ENCODE data around the gene POLDIP3.
A peak's percentile ranks its signal among the peaks of the same experiment; 100 is the strongest.
"Not testable (repeated sequence)": the region's sequence is repeated elsewhere in the genome, so short reads cannot be mapped to it uniquely, and the experiment has no call there.

The POLDIP3 gene

GRCh38 chr22:42562684-42563083, 52.0 kb downstream of the POLDIP3 start:
- TF ChIP-seq, protein P1, sequence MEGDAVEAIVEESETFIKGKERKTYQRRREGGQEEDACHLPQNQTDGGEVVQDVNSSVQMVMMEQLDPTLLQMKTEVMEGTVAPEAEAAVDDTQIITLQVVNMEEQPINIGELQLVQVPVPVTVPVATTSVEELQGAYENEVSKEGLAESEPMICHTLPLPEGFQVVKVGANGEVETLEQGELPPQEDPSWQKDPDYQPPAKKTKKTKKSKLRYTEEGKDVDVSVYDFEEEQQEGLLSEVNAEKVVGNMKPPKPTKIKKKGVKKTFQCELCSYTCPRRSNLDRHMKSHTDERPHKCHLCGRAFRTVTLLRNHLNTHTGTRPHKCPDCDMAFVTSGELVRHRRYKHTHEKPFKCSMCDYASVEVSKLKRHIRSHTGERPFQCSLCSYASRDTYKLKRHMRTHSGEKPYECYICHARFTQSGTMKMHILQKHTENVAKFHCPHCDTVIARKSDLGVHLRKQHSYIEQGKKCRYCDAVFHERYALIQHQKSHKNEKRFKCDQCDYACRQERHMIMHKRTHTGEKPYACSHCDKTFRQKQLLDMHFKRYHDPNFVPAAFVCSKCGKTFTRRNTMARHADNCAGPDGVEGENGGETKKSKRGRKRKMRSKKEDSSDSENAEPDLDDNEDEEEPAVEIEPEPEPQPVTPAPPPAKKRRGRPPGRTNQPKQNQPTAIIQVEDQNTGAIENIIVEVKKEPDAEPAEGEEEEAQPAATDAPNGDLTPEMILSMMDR (IDR thresholded peaks at IDR 0.05; ENCODE audit: control insufficient read depth, extremely low read depth, insufficient read depth): no peak
- H3K4me3 ChIP-seq (ENCODE audit: low read depth, low read length): no peak overlapping the region

DNA sequence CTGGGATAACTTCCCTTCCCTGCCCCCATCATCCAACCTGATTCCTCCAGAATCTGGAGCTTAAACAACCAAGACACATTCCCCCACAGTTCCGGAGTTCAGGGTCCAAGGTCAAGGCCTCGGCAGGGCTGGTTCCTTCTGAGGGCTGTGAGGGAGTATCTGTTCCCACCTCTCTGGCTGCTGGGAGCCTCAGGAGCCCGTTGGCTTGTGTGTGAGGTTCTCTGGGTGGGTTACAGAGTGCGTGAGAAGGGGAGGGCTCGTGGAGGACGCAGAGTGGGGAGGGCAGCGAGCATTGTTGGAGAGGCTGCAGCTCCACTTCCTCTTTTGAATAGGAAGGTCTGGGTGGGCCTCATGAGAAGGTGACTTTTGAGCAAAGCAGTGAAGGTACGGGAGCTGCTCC, 52.4 kb downstream of the POLDIP3 start:
- H3K4me3 ChIP-seq (ENCODE audit: low read depth, low read length): no peak overlapping the region
- no peak for DNase-seq (ENCODE audit: low read depth)
- TF ChIP-seq, protein P1 (IDR thresholded peaks at IDR 0.05; ENCODE audit: control insufficient read depth, extremely low read depth, insufficient read depth): no peak

More at GRCh38 chr22:42562684-42563083, 52.0 kb downstream of the POLDIP3 start:
- DNase-seq (ENCODE audit: low read depth): no peak

DNA sequence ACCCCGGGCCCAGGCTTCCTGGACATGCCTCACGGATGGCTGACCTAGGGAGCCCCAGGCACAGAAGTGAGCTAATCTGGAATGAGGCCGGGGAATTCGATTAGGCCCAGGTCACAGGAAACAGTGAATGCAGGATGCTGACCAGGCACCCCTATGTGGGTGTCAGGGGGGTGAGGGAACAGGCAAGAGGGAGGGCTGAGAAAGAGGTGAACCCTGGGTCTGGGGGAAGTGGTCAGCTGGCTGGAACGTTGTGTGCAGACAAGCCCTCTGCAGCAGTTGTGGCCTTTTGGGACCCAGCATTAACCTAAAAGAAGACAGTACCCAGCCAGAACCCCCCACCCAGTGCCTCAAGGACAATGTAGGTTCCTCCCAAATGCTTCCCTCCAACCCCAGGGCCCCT, 52.8 kb downstream of the POLDIP3 start:
- H3K4me3 ChIP-seq (ENCODE audit: low read depth, low read length): no peak overlapping the region
- no peak for DNase-seq (ENCODE audit: low read depth)
- TF ChIP-seq, protein P1 (IDR thresholded peaks at IDR 0.05; ENCODE audit: control insufficient read depth, extremely low read depth, insufficient read depth): no peak

DNA sequence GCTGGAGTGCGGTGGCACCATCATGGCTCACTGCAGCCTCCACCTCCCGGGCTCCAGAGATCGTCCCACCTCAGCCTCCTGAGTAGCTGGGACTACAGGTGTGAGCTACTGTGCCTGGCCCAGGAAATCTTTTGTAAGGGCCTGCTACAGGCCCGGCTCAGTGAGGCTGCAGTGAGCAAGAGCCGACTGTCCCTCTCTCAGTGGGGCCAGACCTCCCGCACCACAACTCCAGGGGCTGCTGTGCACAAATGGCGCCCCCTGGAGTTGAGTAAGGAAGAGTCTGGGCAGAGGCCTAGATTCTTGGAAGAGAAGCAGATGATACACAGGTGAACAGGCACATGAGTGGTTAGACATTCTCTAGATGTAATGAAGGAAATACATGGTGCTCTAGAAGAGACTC, 53.9 kb downstream of the POLDIP3 start:
- TF ChIP-seq, protein P1 (IDR thresholded peaks at IDR 0.05; ENCODE audit: control insufficient read depth, extremely low read depth, insufficient read depth): peak; percentile 36; the same call in 1 of the 2 replicates
- DNase-seq (ENCODE audit: low read depth): no peak
- H3K4me3 ChIP-seq (ENCODE audit: low read depth, low read length): no peak overlapping the region

- no peak overlapping the region for H3K4me3 ChIP-seq (ENCODE audit: low read depth, low read length)
- DNase-seq (ENCODE audit: low read depth): no peak
- TF ChIP-seq, protein P1 (IDR thresholded peaks at IDR 0.05; ENCODE audit: control insufficient read depth, extremely low read depth, insufficient read depth): no peak
Observed at GRCh38 chr22:42560381-42560780, 54.3 kb downstream of the POLDIP3 start.

DNA sequence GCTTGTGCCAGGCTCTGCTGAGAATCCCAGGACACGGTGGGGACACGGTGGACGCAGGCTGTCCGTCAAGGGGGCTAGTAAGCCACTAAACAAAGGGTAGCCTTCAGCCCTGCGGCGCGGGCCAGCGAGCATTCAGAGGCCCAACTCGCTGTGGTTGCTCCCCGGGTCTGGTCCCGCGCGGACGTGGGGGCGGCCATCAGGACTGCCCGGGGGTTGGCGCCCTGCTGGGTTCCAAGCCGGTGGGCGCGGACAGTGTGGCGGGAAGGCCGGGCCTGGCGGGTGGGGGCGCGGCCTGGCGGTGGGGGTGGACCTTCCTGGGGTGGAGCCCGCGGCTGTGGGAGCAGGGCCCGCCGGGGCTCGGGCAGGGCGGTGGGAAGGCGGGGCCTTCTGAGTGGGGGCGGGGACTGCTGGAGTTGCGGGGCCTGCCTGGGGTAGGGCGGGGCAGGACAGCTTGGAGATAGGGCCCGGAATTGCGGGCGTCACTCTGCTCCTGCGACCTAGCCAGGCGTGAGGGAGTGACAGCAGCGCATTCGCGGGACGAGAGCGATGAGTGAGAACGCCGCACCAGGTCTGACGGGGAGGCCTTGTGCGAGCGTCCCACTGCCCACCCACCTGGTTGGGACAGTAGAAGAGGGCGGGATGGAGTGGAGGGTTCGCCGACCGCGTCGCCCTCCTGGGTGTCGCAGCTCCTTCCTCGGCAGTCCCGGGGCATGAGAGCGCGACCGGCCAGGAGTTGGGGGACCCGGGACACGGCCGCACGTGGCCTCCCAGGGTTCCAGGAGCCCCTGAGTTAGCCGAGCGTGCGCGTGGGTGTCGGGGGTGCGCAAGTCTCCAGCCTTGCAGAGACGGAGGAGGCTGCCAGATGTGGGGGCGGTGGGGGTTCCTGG, 61.0 kb downstream of the POLDIP3 start, which contains the start of gene SERHL2:
Gene SERHL2 (plus strand): TSS at position 482 of the 887 bp plus-strand sequence. CDS start 65 bp downstream, at position 547.
- TF ChIP-seq, protein P1 (IDR thresholded peaks at IDR 0.05; ENCODE audit: control insufficient read depth, extremely low read depth, insufficient read depth): no peak
- peak within 1 kb of the TSS; percentile 43 for H3K4me3 ChIP-seq (ENCODE audit: low read depth, low read length)
- peak; percentile 14 for DNase-seq (ENCODE audit: low read depth)

GRCh38 chr22:42552294-42552647, 62.4 kb downstream of the POLDIP3 start:
- DNase-seq (ENCODE audit: low read depth); H3K4me3 ChIP-seq (ENCODE audit: low read depth, low read length): not testable (repeated sequence)
